ENCODE results near the gene SPTSSA.
A peak's percentile ranks its signal among the peaks of the same experiment; 100 is the strongest.

SPTSSA gene

DNA sequence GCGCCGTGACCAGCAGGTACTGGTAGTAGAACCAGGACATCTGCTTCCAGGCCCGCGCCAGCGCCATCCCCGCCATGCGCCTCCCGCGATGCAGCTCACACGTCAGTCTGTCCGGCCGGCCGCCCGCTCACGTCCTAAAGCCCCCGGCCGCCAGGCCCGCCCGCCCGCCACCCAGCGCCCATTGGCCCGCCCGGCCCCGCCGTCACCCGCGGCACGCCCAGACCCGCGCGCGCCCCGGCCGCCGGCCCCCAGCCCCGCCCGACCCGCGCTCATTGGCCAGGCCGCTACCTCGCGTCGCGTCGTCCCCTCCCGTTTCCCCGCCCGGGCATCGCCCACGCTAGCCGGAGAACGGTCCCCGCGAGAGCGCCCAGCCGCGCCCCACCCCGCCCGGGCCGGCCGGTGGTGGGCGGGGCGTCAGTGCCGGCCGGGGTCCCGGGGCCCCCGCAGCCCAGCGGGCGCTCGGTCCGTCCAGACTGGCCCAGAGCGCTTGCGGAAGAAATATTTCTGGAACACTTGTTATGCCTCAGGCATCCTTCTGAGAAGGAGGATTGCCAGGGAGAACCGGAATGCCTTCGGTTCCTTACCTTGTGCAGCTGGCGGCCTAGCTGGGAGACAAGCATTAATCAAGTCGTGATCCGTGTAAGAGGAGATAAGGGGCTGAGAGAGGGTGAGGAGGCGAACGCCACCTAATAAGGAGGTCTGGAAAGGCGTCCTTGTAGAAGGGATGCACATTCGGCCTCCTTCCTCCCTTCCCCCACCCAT, at the start of gene SPTSSA (continued):
- TF ChIP-seq IKZF3 (tag by site-specific recombination; IDR thresholded peaks at IDR 0.05): 0 out of 2 replicates have a peak, but pooled peaks have one; percentile 8
- TF ChIP-seq, protein P1, sequence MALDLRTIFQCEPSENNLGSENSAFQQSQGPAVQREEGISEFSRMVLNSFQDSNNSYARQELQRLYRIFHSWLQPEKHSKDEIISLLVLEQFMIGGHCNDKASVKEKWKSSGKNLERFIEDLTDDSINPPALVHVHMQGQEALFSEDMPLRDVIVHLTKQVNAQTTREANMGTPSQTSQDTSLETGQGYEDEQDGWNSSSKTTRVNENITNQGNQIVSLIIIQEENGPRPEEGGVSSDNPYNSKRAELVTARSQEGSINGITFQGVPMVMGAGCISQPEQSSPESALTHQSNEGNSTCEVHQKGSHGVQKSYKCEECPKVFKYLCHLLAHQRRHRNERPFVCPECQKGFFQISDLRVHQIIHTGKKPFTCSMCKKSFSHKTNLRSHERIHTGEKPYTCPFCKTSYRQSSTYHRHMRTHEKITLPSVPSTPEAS (tag by site-specific recombination; IDR thresholded peaks at IDR 0.05): peak; percentile 98; the same call in 1 of the 2 replicates
- TF ChIP-seq PRDM1 (tag by site-specific recombination; IDR thresholded peaks at IDR 0.05): no peak
- TF ChIP-seq, protein P2, sequence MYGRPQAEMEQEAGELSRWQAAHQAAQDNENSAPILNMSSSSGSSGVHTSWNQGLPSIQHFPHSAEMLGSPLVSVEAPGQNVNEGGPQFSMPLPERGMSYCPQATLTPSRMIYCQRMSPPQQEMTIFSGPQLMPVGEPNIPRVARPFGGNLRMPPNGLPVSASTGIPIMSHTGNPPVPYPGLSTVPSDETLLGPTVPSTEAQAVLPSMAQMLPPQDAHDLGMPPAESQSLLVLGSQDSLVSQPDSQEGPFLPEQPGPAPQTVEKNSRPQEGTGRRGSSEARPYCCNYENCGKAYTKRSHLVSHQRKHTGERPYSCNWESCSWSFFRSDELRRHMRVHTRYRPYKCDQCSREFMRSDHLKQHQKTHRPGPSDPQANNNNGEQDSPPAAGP (tag by site-specific recombination; IDR thresholded peaks at IDR 0.05): peak; percentile 74; the same call in 1 of the 2 replicates

DNA sequence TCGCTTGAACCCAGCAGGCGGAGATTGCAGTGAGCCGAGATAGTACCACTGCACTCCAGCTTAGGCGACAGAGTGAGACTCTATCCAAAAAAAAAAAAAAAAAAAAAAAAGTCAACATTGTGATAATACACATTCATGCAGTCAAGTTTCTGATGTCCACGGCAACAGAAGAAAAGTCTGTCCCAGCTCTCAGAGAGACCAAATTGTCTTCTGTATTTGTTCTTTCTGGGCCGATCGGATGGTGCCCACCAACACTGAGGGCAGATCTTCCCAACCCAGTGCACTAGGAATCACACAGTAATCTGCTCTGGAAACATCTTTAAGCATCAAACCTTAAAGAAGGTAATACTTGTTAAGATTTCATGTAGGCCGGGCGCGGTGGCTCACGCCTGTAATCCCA, 45.8 kb upstream of the SPTSSA start:
- ChIA-PET CTCF (interaction anchor here (0.6 kb wide), 1 partner anchor 138 kb away, joined by 3 read pairs; no protein-coding TSS in a partner anchor), POLR2A (interaction anchor here (0.6 kb wide), 1 partner anchor 11 kb away, joined by 3 read pairs; no protein-coding TSS in a partner anchor)
- Histone ChIP-seq H3K27ac (ENCODE audit: extremely low read depth, low read depth, low read length) (no peak overlapping the region), H3K9me3 (ENCODE audit: control insufficient read depth, insufficient read depth, low read depth, low read length) (no peaks in the 10 kb centered on the region), H3K36me3 (ENCODE audit: control insufficient read depth in 2 of 2, insufficient read depth in 1 of 2, low read length in 2 of 2) (no peaks in the 10 kb centered on the region), H3K4me3 (ENCODE audit: low read depth, low read length) (no peak overlapping the region), H3K4me1 (ENCODE audit: control insufficient read depth, insufficient read depth, low read length) (peaks cover 7% of the 10 kb centered on the region; the same call in 1 of the 2 replicates)
- no peak for TF ChIP-seq ZNF549 (tag by site-specific recombination; IDR thresholded peaks at IDR 0.05)
- TF ChIP-seq ZFP37 (tag by site-specific recombination; IDR thresholded peaks at IDR 0.05): no peak
- TF ChIP-seq ZNF433 (tag by site-specific recombination; IDR thresholded peaks at IDR 0.05; ENCODE audit: low read depth): no peak
- no peak for TF ChIP-seq ZNF701 (tag by site-specific recombination; IDR thresholded peaks at IDR 0.05)
- TF ChIP-seq, protein P3, sequence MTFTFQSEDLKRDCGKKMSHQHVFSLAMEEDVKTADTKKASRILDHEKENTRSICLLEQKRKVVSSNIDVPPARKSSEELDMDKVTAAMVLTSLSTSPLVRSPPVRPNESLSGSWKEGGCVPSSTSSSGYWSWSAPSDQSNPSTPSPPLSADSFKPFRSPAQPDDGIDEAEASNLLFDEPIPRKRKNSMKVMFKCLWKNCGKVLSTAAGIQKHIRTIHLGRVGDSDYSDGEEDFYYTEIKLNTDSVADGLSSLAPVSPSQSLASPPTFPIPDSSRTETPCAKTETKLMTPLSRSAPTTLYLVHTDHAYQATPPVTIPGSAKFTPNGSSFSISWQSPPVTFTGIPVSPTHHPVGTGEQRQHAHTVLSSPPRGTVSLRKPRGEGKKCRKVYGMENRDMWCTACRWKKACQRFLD (tag by site-specific recombination; IDR thresholded peaks at IDR 0.05): no peak
- TF ChIP-seq, protein P4, sequence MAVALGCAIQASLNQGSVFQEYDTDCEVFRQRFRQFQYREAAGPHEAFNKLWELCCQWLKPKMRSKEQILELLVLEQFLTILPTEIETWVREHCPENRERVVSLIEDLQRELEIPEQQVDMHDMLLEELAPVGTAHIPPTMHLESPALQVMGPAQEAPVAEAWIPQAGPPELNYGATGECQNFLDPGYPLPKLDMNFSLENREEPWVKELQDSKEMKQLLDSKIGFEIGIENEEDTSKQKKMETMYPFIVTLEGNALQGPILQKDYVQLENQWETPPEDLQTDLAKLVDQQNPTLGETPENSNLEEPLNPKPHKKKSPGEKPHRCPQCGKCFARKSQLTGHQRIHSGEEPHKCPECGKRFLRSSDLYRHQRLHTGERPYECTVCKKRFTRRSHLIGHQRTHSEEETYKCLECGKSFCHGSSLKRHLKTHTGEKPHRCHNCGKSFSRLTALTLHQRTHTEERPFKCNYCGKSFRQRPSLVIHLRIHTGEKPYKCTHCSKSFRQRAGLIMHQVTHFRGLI (tag by site-specific recombination; IDR thresholded peaks at IDR 0.05): no peak
- TF ChIP-seq ZEB2 (tag by site-specific recombination; IDR thresholded peaks at IDR 0.05): no peak
- no peak for TF ChIP-seq ZNF426 (tag by site-specific recombination; IDR thresholded peaks at IDR 0.05)
- no peak for TF ChIP-seq ZNF791 (tag by site-specific recombination; IDR thresholded peaks at IDR 0.05)
- TF ChIP-seq, protein P5, sequence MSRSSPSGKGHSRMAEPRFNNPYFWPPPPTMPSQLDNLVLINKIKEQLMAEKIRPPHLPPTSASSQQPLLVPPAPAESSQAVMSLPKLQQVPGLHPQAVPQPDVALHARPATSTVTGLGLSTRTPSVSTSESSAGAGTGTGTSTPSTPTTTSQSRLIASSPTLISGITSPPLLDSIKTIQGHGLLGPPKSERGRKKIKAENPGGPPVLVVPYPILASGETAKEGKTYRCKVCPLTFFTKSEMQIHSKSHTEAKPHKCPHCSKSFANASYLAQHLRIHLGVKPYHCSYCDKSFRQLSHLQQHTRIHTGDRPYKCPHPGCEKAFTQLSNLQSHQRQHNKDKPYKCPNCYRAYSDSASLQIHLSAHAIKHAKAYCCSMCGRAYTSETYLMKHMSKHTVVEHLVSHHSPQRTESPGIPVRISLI (tag by site-specific recombination; IDR thresholded peaks at IDR 0.05): no peak
- no peak for TF ChIP-seq BCL11A (tag by site-specific recombination; IDR thresholded peaks at IDR 0.05; ENCODE audit: low read depth)
- TF ChIP-seq, protein P6, sequence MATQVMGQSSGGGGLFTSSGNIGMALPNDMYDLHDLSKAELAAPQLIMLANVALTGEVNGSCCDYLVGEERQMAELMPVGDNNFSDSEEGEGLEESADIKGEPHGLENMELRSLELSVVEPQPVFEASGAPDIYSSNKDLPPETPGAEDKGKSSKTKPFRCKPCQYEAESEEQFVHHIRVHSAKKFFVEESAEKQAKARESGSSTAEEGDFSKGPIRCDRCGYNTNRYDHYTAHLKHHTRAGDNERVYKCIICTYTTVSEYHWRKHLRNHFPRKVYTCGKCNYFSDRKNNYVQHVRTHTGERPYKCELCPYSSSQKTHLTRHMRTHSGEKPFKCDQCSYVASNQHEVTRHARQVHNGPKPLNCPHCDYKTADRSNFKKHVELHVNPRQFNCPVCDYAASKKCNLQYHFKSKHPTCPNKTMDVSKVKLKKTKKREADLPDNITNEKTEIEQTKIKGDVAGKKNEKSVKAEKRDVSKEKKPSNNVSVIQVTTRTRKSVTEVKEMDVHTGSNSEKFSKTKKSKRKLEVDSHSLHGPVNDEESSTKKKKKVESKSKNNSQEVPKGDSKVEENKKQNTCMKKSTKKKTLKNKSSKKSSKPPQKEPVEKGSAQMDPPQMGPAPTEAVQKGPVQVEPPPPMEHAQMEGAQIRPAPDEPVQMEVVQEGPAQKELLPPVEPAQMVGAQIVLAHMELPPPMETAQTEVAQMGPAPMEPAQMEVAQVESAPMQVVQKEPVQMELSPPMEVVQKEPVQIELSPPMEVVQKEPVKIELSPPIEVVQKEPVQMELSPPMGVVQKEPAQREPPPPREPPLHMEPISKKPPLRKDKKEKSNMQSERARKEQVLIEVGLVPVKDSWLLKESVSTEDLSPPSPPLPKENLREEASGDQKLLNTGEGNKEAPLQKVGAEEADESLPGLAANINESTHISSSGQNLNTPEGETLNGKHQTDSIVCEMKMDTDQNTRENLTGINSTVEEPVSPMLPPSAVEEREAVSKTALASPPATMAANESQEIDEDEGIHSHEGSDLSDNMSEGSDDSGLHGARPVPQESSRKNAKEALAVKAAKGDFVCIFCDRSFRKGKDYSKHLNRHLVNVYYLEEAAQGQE (tag by site-specific recombination; IDR thresholded peaks at IDR 0.05): no peak
- TF ChIP-seq, protein P7, sequence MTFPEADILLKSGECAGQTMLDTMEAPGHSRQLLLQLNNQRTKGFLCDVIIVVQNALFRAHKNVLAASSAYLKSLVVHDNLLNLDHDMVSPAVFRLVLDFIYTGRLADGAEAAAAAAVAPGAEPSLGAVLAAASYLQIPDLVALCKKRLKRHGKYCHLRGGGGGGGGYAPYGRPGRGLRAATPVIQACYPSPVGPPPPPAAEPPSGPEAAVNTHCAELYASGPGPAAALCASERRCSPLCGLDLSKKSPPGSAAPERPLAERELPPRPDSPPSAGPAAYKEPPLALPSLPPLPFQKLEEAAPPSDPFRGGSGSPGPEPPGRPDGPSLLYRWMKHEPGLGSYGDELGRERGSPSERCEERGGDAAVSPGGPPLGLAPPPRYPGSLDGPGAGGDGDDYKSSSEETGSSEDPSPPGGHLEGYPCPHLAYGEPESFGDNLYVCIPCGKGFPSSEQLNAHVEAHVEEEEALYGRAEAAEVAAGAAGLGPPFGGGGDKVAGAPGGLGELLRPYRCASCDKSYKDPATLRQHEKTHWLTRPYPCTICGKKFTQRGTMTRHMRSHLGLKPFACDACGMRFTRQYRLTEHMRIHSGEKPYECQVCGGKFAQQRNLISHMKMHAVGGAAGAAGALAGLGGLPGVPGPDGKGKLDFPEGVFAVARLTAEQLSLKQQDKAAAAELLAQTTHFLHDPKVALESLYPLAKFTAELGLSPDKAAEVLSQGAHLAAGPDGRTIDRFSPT (tag by site-specific recombination; IDR thresholded peaks at IDR 0.05): no peak
- TF ChIP-seq, protein P8, sequence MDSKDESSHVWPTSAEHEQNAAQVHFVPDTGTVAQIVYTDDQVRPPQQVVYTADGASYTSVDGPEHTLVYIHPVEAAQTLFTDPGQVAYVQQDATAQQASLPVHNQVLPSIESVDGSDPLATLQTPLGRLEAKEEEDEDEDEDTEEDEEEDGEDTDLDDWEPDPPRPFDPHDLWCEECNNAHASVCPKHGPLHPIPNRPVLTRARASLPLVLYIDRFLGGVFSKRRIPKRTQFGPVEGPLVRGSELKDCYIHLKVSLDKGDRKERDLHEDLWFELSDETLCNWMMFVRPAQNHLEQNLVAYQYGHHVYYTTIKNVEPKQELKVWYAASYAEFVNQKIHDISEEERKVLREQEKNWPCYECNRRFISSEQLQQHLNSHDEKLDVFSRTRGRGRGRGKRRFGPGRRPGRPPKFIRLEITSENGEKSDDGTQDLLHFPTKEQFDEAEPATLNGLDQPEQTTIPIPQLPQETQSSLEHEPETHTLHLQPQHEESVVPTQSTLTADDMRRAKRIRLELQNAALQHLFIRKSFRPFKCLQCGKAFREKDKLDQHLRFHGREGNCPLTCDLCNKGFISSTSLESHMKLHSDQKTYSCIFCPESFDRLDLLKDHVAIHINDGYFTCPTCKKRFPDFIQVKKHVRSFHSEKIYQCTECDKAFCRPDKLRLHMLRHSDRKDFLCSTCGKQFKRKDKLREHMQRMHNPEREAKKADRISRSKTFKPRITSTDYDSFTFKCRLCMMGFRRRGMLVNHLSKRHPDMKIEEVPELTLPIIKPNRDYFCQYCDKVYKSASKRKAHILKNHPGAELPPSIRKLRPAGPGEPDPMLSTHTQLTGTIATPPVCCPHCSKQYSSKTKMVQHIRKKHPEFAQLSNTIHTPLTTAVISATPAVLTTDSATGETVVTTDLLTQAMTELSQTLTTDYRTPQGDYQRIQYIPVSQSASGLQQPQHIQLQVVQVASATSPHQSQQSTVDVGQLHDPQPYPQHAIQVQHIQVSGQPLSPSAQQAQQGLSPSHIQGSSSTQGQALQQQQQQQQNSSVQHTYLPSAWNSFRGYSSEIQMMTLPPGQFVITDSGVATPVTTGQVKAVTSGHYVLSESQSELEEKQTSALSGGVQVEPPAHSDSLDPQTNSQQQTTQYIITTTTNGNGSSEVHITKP (tag by site-specific recombination; IDR thresholded peaks at IDR 0.05): no peak
- no peak for TF ChIP-seq ZNF501 (tag by site-specific recombination; IDR thresholded peaks at IDR 0.05)

Data from HEK293 (cell line).